Left lung (tissue), 10 donors: ENCODE measurements around the gene ARHGAP9. TPM values are rescaled to one million over a fixed set of nuclear protein-coding genes. Genes with fewer than 3 reads are reported as not detected.
A peak's percentile ranks its signal among the peaks of the same experiment; 100 is the strongest.

Source experiments
- ATAC-seq: fragments of 200-7000 bp; cut with Tn5 transposase; one replicate; pipeline ENCODE4 v1.9.1; 2020; ENCODE audit warnings: moderate library complexity
- DNase-seq, 4 donors: peaks; one replicate each; pipeline ENCODE4 v3.0.0-alpha.2; 2013 to 2020
- H3K27ac ChIP-seq, 2 donors: fragments of 200-600 bp; sonication (generic) in 1 of 2; one replicate each; pipeline versions ENCODE4 v1.5.0 to v1.8.0; 2020 to 2021
- H3K27me3 ChIP-seq, 2 donors: fragments of 200-600 bp; sonication (generic) in 1 of 2; one replicate each; pipeline versions ENCODE4 v1.5.0 to v1.8.0; 2020 to 2021
- H3K36me3 ChIP-seq, 2 donors: fragments of 200-600 bp; sonication (generic) in 1 of 2; one replicate each; pipeline versions ENCODE4 v1.5.0 to v1.8.0; 2020 to 2021
- H3K4me1 ChIP-seq, 2 donors: fragments of 200-600 bp; one replicate each; pipeline ENCODE4 v1.8.0; 2021
- H3K4me3 ChIP-seq, 2 donors: fragments of 200-600 bp; sonication (generic) in 1 of 2; one replicate each; pipeline versions ENCODE4 v1.5.0 to v1.8.0; 2020 to 2021; ENCODE audit warnings: mild to moderate bottlenecking in 1 of 2
- H3K9me3 ChIP-seq, 2 donors: fragments of 200-600 bp; sonication (generic) in 1 of 2; one replicate each; pipeline versions ENCODE4 v1.5.0 to v1.8.0; 2020 to 2021
- intact Hi-C, 2 donors: fragments of 100-400 bp; cut with DNase I; formaldehyde crosslinking; loops; one replicate each; pipeline versions ENCODE4 v1.11.2 to v1.14.2; 2022
- polyA plus RNA-seq, 6 donors: library from polyadenylated mRNA; unstranded; fragments of 120-200 nt; gene quantifications; one replicate each; pipeline ENCODE4 v1.2.1, GENCODE V29; 2013; ENCODE audit not compliant: insufficient read length in 6 of 6
- total RNA-seq, 2 donors: library from RNA; stranded (reverse); fragmentation: NEBNext Ultra II Directional; extraction: Animal tissue kit (Norgen Biotek cat#: 25700); gene quantifications; one replicate each; pipeline ENCODE4 v1.2.1, GENCODE V29; 2021
- TF ChIP-seq, protein P1 (sequence below), 2 donors: fragments of 200-600 bp; sonication (generic) in 1 of 2; IDR thresholded peaks; one replicate each; pipeline versions ENCODE4 v1.5.0 to v1.8.0; 2021; ENCODE audit warnings: antibody characterized with exemption in 2 of 2
- donor health status: DM: no; HTN: yes; CAD: no.
- donor health status: DM: no; HTN: no; CAD: no.

The ARHGAP9 gene
- total and polyA plus RNA-seq, 8 donors = 4.4 to 125 (median 5.6) TPM

DNA sequence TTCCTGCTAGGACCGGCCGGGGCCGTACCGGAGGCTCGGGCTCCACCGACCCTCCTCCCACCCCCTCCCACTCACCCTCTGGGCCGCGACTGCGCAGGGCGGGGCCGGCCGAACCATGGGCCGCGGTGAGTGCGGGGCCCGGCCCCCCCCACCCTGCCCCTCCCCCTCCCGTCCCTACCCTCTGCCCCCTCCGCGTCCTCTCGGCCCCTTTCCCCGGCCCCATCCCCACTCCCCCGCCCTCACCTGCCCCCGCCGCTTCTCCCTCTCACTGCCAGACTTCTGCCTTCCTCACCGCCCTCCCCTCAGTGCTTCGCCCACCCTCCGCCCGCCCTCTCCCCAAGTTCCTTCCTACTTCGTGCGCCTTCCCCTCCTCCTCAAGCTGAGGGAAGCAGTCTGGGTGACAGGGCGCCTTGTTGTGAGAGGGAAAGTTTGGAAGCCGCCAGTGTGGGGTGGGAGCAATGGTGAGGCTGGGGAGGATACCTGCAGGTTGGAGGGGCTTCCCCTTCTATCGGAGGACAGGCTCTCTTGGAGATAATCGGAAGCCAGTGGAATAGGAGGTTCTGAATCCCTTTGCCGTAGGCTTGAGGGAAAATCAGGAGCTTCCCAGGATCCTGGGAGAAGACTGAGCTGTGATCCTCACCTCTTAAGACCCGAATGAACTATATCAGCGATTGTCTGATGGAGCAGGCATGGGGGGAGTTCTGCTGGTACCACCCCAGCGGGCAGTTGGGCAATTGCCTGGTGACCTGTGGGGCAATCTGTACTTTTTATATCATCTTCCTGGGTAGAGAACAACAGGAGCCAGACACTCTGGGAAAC is 43.4 kb upstream of the ARHGAP9 start:
- Histone ChIP-seq H3K27ac (peak overlapping the region; percentile 95 to 97), H3K27me3 (no peaks in the 10 kb centered on the region), H3K36me3 (peaks cover 0 to 48% of the 10 kb centered on the region in 2 donors), H3K9me3 (no peaks in the 10 kb centered on the region), H3K4me1 (peaks cover 38 to 59% of the 10 kb centered on the region in 2 donors), H3K4me3 (peak overlapping the region; percentile 49 to 95)
- peak; percentile 1 for ATAC-seq
- TF ChIP-seq, protein P1, sequence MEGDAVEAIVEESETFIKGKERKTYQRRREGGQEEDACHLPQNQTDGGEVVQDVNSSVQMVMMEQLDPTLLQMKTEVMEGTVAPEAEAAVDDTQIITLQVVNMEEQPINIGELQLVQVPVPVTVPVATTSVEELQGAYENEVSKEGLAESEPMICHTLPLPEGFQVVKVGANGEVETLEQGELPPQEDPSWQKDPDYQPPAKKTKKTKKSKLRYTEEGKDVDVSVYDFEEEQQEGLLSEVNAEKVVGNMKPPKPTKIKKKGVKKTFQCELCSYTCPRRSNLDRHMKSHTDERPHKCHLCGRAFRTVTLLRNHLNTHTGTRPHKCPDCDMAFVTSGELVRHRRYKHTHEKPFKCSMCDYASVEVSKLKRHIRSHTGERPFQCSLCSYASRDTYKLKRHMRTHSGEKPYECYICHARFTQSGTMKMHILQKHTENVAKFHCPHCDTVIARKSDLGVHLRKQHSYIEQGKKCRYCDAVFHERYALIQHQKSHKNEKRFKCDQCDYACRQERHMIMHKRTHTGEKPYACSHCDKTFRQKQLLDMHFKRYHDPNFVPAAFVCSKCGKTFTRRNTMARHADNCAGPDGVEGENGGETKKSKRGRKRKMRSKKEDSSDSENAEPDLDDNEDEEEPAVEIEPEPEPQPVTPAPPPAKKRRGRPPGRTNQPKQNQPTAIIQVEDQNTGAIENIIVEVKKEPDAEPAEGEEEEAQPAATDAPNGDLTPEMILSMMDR (IDR thresholded peaks at IDR 0.05) = no peak
- intact Hi-C loops = no loop called here
- DNase-seq = peak; percentile 54 to 89 (median 87)

DNA sequence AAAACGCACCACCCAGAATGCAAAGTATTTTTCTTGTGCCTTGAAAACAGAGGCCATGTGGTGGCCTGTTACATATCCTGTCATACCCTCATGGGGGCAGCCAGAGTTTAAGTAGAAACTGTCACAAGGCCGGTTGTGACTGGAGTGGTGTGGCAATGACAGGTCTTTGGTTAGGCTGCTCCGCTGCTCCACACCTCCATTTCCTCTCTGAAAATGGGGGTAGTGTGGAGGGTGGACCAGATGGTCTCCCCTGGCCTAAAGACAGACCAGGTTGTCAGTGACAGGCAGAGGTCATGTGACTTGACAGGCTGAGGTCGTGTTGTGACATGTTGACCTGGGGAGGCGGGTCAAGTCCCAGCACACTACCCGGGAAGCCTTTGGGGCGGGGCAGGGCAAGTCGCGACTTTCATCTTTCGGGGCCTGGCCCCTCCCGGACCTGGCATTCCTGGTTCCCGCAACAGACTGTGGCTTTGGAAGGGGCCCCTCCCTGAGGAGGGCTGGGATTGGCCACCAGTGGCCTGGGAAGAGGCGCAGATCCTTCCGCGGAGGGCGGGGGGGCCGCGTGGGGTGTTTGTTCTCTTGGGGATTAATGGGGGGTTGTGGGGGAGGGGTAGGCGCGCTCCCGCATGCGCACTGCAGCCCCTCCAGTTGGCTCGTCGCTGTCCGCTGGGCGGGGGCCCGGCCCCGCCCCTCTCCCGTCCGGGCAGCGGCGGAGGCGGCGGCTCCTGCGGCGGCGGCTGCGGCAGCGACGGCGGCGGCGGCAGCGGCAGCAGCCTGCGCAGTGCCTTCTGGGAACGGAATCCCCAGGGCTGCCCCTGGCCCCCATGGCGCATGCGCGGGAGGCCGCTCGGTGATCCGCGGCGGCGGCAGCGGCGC is 42.6 kb upstream of the ARHGAP9 start, which contains the start of gene MBD6:
Gene MBD6 (plus strand): TSS at position 814 of the 876 bp plus-strand sequence. CDS start 1,480 bp downstream, outside the sequence.
- Histone ChIP-seq H3K27me3 (no peaks in the 10 kb centered on the region), H3K36me3 (peaks cover 0 to 48% of the 10 kb centered on the region in 2 donors), H3K4me3 (peak within 1 kb of the TSS; percentile 49 to 95), H3K9me3 (no peaks in the 10 kb centered on the region), H3K27ac (peak within 1 kb of the TSS; percentile 95 to 97), H3K4me1 (peaks cover 45 to 67% of the 10 kb centered on the region in 2 donors)
- TF ChIP-seq, protein P1 (IDR thresholded peaks at IDR 0.05) = no peak
- intact Hi-C loops = no loop called here
- DNase-seq (peak; percentile 88 to 97 (median 94)), ATAC-seq (peak; percentile 46)

DNA sequence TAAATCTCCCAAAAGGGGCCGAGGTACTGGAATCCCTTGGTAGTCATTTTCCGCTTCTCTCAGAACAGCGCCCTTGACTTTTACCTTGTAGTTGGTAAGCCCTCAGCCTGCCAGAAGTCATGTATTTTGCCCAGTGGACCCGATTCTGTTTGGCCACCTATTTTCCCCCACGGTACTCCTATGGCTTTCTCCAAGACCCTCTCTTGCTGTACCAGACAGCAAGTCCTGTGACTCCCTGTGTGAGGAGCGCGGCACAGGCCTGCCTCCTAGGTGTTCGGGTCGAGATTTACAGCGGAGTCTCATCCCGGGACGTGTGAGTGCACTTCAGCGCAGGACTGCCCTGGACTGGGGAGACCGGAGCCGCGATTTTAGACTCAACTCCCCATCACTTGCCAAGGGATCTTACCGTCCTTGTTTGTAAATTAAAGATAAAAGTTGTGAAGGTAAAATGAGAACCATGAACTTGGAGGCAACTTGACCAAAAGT is 41.9 kb upstream of the ARHGAP9 start:
- H3K27me3 ChIP-seq = no peaks in the 10 kb centered on the region
- TF ChIP-seq, protein P1 (IDR thresholded peaks at IDR 0.05) = no peak
- H3K9me3 ChIP-seq = no peaks in the 10 kb centered on the region
- H3K27ac ChIP-seq = peak overlapping the region; percentile 95 to 97
- intact Hi-C loops = no loop called here
- H3K4me3 ChIP-seq = peak overlapping the region in 1 of 2 donors; percentile 95
- peaks cover 0 to 48% of the 10 kb centered on the region in 2 donors for H3K36me3 ChIP-seq
- ATAC-seq (peak; percentile 2), DNase-seq (peak in 3 of 4 donors; percentile 58 to 81 (median 61))
- peaks cover 45 to 74% of the 10 kb centered on the region in 2 donors for H3K4me1 ChIP-seq

DNA sequence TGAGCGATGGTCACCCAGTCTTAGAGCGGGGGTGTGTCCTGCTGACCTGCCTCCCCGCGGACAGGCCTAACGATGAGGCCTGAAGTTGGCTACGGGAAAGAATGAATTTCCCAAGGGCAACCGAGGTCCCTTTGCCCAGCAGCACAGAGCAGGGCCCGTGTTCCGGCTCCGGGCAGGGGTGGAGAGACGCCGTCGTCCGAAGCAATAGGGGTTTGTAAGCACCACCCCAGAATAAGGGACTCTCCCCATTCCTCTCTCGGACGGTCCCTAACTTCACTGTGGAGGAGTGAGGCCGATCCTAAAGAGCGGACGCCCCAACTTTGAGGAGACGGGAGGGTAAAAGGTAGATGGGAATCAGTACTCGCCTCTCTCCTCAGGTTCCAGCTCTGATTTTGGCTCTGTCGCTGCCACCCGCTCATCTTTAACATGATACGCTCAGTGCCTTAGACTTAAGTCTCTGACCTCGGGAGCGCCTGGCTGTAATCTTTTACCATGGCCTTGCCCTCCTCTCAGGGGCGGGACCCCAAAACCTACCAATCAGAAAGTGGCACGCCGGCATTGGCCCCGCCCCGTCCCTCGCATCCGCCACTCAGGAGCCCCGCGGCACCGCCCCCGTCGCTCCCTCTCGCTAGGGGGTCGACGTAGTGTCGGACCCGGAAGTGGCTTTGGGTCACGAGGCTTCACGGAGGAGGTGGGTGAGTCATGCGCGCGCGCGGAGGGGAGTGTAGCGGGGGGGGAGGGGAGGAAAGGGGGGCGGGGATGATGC is 40.6 kb upstream of the ARHGAP9 start, which contains the start of gene DDIT3:
Gene DDIT3 (minus strand): TSS at position 462 of the 766 bp plus-strand sequence. CDS start 3,108 bp downstream, outside the sequence.
- H3K9me3 ChIP-seq = no peaks in the 10 kb centered on the region
- peaks cover 45 to 71% of the 10 kb centered on the region in 2 donors for H3K4me1 ChIP-seq
- peak within 1 kb of the TSS; percentile 55 to 95 for H3K4me3 ChIP-seq
- peak within 1 kb of the TSS; percentile 95 to 97 for H3K27ac ChIP-seq
- TF ChIP-seq, protein P1 (IDR thresholded peaks at IDR 0.05) = no peak
- ATAC-seq (peak; percentile 85), DNase-seq (peak; percentile 98 to 100 (median 99))
- H3K36me3 ChIP-seq = peaks cover 0 to 48% of the 10 kb centered on the region in 2 donors
- intact Hi-C loops = no loop called here
- no peaks in the 10 kb centered on the region for H3K27me3 ChIP-seq
